Measurements from ENCODE around the gene DHRS7B. TPM values are rescaled to one million over a fixed set of nuclear protein-coding genes. Genes with fewer than 3 reads are reported as not detected.
A peak's percentile ranks its signal among the peaks of the same experiment; 100 is the strongest.
"Not testable (repeated sequence)": the region's sequence is repeated elsewhere in the genome, so short reads cannot be mapped to it uniquely, and the experiment has no call there.

DHRS7B gene, protein sequence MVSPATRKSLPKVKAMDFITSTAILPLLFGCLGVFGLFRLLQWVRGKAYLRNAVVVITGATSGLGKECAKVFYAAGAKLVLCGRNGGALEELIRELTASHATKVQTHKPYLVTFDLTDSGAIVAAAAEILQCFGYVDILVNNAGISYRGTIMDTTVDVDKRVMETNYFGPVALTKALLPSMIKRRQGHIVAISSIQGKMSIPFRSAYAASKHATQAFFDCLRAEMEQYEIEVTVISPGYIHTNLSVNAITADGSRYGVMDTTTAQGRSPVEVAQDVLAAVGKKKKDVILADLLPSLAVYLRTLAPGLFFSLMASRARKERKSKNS
- total RNA-seq, result 14.4 and 17.2 TPM in 2 replicates

DNA sequence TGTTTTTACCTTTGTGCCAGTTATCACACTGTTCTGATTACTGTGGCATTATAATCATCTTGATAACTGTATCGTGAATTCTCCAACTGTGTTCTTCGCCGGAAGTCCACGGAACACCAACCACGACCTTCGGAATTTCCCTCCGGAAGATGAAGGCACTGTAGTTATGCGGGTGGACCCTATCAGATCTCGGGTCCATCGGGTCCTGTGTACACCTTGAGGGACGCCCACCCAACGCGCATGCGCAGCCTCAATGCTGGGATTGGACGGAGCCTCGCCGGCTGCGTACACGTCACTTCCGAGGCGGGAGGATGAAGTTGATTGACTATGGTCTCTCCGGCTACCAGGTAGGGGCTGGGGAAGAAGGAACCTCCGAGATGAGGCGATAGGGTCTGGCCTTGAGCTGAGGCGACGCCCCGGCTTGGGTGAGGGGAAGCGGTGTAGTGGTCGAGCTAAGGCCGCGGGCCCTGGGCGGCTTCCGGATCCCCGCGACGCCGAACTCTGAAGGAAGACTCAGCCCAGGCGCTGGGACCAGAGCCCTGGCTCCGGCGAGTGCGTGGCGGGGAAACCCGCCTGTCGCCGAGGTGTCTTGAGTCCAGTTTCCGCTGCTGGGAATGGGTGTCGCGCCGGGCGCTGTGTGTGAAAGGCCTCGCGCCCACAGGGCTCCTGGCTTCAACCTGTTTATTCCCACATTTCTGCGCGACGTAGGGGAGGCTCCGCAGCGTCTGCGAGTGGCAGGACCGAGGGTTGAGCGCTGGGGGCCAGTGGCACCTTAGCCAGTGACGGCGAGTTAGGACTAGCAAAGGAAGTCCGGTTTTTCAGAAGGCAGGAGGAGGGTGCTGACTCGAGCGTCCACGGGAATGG, at the start of gene DHRS7B:
Gene DHRS7B (plus strand): TSS at position 320 of the 864 bp plus-strand sequence. CDS start 8 bp downstream, at position 328.
- peak; percentile 84 to 93 for DNase-seq (ENCODE audit: low read depth in 2 of 2)

DNA sequence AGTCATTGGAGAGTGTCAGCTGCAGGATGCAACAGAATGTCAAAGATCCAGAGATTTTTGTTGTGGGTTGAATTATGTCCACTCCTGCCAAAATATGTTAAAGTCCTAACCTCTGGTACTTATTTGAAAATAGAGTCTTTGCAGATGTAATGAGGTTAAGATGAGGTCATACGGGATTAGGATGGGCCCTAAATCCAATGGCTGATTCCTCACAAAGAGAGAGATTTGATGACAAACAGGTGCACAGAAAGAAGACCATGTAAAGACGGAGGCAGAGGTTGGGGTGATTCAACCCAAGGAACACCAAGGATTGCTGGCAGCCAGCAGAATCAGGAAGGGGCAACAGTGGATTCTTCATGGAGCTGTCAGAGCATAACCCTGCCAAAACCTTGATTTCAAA, 49.5 kb upstream of the DHRS7B start:
- DNase-seq (ENCODE audit: low read depth in 2 of 2), result no peak

GRCh38 chr17:21078016-21078780, 48.6 kb upstream of the DHRS7B start:
- peak; percentile 11 to 43 for DNase-seq (ENCODE audit: low read depth in 2 of 2)

DNA sequence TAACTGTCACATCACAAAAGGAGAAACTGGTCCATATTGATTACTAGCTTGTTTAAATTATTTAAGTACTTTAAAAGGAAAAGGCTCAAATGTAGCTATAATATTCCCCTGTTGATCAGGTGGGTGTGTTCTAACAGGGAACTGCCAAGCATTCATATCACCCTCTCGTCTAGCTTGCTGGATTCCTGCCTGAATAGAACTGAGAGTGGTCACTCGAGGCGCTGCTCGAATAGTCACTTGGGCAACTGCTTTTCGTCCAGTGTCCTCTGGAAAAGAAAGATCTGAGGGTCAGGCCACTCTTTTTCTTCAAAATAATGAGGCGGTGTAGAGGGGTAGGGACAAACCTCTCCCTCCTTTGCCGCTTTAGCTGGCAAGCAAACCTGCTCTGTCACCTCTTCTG, 47.6 kb upstream of the DHRS7B start:
- no peak for DNase-seq (ENCODE audit: low read depth in 2 of 2)

DNA sequence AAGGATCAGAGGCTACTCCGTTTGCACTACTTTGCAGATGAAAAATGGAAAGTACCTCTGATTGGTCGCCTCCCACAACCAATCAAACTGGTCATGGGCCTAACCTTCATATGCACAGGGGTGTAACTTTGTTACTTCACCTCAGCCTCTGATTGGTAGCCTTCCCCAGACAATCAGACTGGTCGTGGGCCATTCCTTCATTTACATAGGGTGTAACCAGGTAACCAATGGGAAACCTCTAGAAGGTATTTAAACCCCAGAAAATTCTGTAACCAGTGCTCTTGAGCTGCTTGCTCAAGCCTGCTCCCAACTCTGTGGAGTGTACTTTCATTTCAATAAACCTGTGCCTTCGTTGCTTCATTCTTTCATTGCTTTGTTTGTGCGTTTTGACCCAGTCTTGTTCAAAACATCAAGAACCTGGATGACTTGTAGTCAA, 44.7 kb upstream of the DHRS7B start:
- DNase-seq (ENCODE audit: low read depth in 2 of 2), result no peak

GRCh38 chr17:21085280-21085679, 41.5 kb upstream of the DHRS7B start:
- DNase-seq (ENCODE audit: low read depth in 2 of 2), result not testable (repeated sequence)

- DNase-seq (ENCODE audit: low read depth in 2 of 2), result no peak
Observed at GRCh38 chr17:21085707-21086106, 41.1 kb upstream of the DHRS7B start.

DNA sequence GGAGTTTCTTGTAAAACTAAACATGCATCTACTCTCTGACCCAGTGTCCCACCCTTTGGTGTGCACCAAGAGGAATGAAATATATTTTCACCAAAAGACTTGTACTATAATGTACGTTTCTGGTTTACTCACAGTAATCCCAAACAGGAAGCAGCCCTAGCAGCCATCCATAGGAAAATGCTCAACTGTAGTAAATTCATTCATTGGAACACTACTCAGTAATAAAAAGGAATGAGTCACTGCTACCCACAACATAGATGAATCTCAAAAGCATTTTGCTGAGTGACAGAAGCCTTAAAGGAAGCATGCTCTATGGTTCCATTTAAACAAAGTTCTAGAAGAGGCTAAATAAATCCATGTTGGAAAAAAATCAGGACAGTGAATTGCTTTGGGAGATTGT, 37.6 kb upstream of the DHRS7B start:
- DNase-seq (ENCODE audit: low read depth in 2 of 2), result no peak

- no peak for DNase-seq (ENCODE audit: low read depth in 2 of 2)
Observed at GRCh38 chr17:21089933-21090901, 36.5 kb upstream of the DHRS7B start.

GRCh38 chr17:21090902-21091618, 35.7 kb upstream of the DHRS7B start:
- DNase-seq (ENCODE audit: low read depth in 2 of 2), result no peak

DNA sequence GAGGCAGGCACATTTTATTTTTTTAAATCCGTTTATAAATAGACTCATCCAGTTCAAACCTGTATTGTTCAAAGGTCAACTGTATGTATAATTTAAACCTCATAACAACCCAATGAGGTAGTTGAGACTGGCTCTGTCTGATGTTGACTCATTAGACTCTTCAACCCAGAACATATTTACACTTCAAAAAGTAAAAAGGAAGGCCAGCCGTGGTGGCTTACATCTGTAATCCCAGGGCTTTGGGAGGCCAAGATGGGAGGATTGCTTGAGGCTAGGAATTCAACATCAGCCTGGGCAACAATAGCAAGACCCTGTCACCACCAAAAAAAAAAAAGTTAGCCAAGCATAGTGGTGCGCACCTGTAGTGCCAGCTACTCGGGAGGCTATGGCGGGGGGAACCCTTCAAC, 32.5 kb upstream of the DHRS7B start:
- DNase-seq (ENCODE audit: low read depth in 2 of 2), result no peak

GRCh38 chr17:21095735-21096134, 31.0 kb upstream of the DHRS7B start:
- no peak for DNase-seq (ENCODE audit: low read depth in 2 of 2)

- no peak for DNase-seq (ENCODE audit: low read depth in 2 of 2)
Observed at GRCh38 chr17:21096874-21097273, 29.9 kb upstream of the DHRS7B start.

DNA sequence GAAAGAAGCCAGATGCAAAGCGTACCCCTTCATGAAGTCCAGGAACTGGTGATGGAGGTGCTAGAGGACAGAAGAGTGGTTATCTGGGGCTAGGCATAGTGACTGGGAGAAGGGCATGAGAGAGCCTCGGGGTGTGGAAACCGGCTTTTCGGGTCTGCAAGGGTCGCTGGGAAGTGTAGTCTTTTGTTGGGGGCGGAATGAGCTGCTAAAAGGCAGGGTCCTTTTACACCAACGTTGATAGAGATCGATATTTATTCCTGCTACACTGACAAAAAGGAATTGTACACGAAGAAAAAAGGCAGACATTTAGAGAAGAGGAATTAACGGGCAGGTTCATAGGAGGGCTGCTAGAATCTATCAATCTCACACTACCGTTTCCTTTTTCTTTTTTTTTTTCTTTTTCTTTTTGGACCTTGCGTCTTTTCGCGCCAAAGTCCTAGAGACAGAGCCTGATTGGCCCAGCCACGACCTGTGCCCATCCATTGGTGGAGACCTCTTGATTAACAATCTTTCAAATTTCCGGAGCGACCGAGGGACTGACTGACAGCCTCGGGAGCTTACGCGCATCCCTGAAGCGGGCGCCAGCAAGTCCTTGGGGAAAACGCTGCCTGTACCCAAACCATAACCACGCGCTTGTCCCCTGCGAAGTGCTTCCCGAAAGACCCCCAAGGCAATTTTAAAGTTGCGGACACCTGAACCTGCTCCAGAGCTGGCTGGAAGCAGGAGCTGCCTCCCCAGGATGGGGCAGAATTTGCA, 27.7 kb upstream of the DHRS7B start:
- peak; percentile 30 to 69 for DNase-seq (ENCODE audit: low read depth in 2 of 2)

- DNase-seq (ENCODE audit: low read depth in 2 of 2), result no peak
Observed at GRCh38 chr17:21100636-21101035, 26.1 kb upstream of the DHRS7B start.

DNA sequence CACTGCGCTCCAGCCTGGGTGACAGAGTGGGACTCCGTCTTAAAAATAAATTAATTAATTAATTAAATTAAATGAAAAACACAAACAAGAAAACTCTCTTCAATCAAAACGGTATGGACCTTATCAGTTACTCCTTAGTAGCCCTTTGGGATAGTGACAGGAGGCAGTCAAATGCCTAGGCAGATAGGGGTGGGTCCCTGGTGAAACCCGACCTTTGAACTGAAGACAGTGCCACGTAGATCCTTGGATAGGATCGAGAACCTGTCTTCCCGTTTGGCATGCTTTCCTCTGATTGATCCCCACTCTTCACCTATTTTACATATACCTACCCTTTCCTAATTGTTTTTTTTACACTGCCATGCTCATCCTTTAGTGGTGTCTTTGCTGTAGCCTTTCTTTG, 22.2 kb upstream of the DHRS7B start:
- DNase-seq (ENCODE audit: low read depth in 2 of 2), result no peak

- DNase-seq (ENCODE audit: low read depth in 2 of 2), result no peak
Observed at GRCh38 chr17:21105064-21105894, 21.5 kb upstream of the DHRS7B start.

DNA sequence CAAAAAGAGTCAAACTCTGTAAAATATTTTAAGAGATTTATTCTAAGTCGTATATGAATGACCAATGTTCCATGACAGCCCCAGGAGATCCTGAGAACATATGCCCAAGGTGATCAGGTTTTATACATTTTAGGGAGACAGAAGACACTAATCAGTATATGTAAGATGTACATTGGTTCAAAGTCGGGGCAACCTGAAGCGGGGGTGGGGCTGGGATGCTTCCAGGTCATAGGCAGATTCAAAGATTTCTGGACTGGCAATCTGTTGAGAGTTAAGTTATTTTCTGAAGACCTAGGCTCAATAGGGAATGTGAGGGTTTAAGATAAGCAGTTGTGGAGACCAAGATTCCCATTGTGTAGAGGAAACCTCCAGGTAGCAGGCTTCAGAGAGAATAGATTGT, 20.4 kb upstream of the DHRS7B start:
- DNase-seq (ENCODE audit: low read depth in 2 of 2), result no peak
